Fibroblast of skin of left quadriceps (primary cell): Measurements from ENCODE around the gene HHAT.
A peak's percentile ranks its signal among the peaks of the same experiment; 100 is the strongest.

Experiments
- DNase-seq, 2 experiments: peaks; one replicate each; pipeline ENCODE4 v3.0.0-alpha.2; 2013; ENCODE audit warnings: low read depth in 2 of 2

Gene HHAT

GRCh38 chr1:210438928-210439841 is 110.5 kb downstream of the HHAT start:
- peak; percentile 99 for DNase-seq

GRCh38 chr1:210440081-210440480 is 111.4 kb downstream of the HHAT start:
- no peak for DNase-seq

- no peak for DNase-seq
These were observed 112.3 kb downstream of the HHAT start for GRCh38 chr1:210441028-210441427.

GRCh38 chr1:210445485-210445884 is 116.8 kb downstream of the HHAT start:
- DNase-seq, result no peak

GRCh38 chr1:210445931-210446330 is 117.2 kb downstream of the HHAT start:
- no peak for DNase-seq

GRCh38 chr1:210446479-210446878 is 117.8 kb downstream of the HHAT start:
- DNase-seq, result no peak

GRCh38 chr1:210447456-210448057 is 118.9 kb downstream of the HHAT start:
- no peak for DNase-seq

- DNase-seq, result peak; percentile 28 to 29
These were observed 119.7 kb downstream of the HHAT start for GRCh38 chr1:210448297-210448892.

- DNase-seq, result no peak
These were observed 127.3 kb downstream of the HHAT start for GRCh38 chr1:210455840-210456603.

- no peak for DNase-seq
These were observed 128.1 kb downstream of the HHAT start for GRCh38 chr1:210456731-210457255.

GRCh38 chr1:210457568-210457967 is 128.9 kb downstream of the HHAT start:
- DNase-seq, result no peak

- DNase-seq, result no peak
These were observed 135.9 kb downstream of the HHAT start for GRCh38 chr1:210464519-210465039.

GRCh38 chr1:210465150-210465549 is 136.4 kb downstream of the HHAT start:
- DNase-seq, result no peak

- DNase-seq, result peak; percentile 14 to 15
These were observed 138.8 kb downstream of the HHAT start for GRCh38 chr1:210467440-210468043.

GRCh38 chr1:210469441-210469840 is 140.7 kb downstream of the HHAT start:
- no peak for DNase-seq

- no peak for DNase-seq
These were observed 146.6 kb downstream of the HHAT start for GRCh38 chr1:210475321-210475720.

- DNase-seq, result no peak
These were observed 147.1 kb downstream of the HHAT start for GRCh38 chr1:210475806-210476205.

GRCh38 chr1:210476730-210477129 is 148.0 kb downstream of the HHAT start:
- DNase-seq, result no peak

- DNase-seq, result no peak
These were observed 148.7 kb downstream of the HHAT start for GRCh38 chr1:210477328-210477924.

- DNase-seq, result no peak
These were observed 150.1 kb downstream of the HHAT start for GRCh38 chr1:210478820-210479219.

GRCh38 chr1:210482491-210482890 is 153.8 kb downstream of the HHAT start:
- no peak for DNase-seq
